ENCODE results near the gene TSPAN18. TPM values are rescaled to one million over a fixed set of nuclear protein-coding genes. Genes with fewer than 3 reads are reported as not detected.

TSPAN18 gene
- total and polyA plus RNA-seq, 3 donors from 2014 or later = 2.1 to 11.1 (median 5.0) TPM

DNA sequence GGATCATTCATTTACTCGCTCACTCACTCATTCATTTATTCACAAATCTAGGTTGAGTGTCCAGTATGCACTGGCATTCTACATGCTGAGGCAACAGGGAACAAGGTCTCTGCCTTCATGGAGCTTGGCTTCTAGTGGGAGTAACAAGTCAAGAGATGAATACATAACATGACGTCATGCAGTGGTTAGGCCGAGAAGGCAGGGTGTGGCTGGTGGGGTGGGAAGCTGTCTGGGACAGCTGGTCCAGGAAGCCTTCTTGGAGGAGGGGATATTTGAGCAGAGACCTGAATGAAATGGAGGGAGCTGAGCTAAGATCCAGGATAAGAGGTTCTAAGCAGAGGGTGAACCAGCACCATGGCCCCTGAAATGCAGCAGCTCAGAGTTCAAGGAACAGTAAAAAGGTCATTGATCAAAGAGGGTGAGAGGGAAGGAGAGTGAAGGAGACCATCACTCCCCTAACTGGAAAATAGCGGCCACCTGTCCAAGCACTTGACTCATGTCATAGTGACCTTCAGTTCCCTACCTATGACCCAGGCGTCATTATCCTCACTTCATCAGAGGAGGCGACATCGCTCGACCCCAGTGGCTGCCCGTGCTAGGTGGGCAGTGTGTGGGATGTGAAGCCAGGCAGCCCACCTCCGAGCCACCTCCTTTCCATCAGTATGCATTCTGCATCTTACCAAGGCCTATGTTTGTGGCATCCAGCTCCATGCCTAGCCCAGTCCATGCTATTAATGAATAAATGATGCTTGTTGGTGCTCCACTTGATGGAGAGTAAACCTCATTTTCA, 105.0 kb downstream of the TSPAN18 start:
- Histone ChIP-seq H3K36me3 (ENCODE audit: low read depth, missing control alignments) (no peaks in the 10 kb centered on the region), H3K27me3 (no peaks in the 10 kb centered on the region), H3K4me1 (peaks cover 19% of the 10 kb centered on the region), H3K27ac (no peak overlapping the region), H3K9me3 (no peaks in the 10 kb centered on the region), H3K4me3 (no peak overlapping the region)
- intact Hi-C loops (cut with DNase I; ENCODE audit: low total_unique reads) = no loop called here
- WGBS, 2 donors = 89 to 91% methylated on average over 10 of the region's 10 CpGs
- no peak for DNase-seq
- TF ChIP-seq POLR2A (IDR thresholded peaks at IDR 0.05) = no peak
- TF ChIP-seq, protein P1, sequence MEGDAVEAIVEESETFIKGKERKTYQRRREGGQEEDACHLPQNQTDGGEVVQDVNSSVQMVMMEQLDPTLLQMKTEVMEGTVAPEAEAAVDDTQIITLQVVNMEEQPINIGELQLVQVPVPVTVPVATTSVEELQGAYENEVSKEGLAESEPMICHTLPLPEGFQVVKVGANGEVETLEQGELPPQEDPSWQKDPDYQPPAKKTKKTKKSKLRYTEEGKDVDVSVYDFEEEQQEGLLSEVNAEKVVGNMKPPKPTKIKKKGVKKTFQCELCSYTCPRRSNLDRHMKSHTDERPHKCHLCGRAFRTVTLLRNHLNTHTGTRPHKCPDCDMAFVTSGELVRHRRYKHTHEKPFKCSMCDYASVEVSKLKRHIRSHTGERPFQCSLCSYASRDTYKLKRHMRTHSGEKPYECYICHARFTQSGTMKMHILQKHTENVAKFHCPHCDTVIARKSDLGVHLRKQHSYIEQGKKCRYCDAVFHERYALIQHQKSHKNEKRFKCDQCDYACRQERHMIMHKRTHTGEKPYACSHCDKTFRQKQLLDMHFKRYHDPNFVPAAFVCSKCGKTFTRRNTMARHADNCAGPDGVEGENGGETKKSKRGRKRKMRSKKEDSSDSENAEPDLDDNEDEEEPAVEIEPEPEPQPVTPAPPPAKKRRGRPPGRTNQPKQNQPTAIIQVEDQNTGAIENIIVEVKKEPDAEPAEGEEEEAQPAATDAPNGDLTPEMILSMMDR (IDR thresholded peaks at IDR 0.05) = no peak

DNA sequence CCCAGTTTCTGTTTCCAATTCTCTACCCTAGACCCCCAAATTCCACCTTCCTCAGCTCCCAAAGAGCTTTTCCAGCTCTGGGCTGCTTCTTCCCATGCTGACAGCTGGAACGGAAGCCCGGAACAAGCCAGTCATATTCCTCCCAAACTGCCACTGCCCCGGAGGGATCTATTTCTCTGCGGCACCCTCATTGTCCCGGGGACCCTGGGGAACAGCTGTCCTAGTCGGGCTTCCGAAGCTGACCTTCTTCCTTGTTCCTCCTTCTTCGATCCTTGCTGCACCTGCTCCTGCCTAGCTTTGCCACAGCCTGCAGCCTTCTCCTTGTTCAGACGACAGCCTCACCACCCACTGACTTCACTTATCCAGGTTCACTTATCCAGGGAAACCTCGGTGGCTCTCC, 105.7 kb downstream of the TSPAN18 start:
- WGBS, 2 donors = 86 to 91% methylated on average over 10 of the region's 10 CpGs
- TF ChIP-seq, protein P1 (IDR thresholded peaks at IDR 0.05) = no peak
- Histone ChIP-seq H3K4me1 (peaks cover 19% of the 10 kb centered on the region), H3K27ac (no peak overlapping the region), H3K9me3 (no peaks in the 10 kb centered on the region), H3K27me3 (no peaks in the 10 kb centered on the region), H3K4me3 (no peak overlapping the region), H3K36me3 (ENCODE audit: low read depth, missing control alignments) (no peaks in the 10 kb centered on the region)
- DNase-seq = no peak
- intact Hi-C loops (cut with DNase I; ENCODE audit: low total_unique reads) = no loop called here

DNA sequence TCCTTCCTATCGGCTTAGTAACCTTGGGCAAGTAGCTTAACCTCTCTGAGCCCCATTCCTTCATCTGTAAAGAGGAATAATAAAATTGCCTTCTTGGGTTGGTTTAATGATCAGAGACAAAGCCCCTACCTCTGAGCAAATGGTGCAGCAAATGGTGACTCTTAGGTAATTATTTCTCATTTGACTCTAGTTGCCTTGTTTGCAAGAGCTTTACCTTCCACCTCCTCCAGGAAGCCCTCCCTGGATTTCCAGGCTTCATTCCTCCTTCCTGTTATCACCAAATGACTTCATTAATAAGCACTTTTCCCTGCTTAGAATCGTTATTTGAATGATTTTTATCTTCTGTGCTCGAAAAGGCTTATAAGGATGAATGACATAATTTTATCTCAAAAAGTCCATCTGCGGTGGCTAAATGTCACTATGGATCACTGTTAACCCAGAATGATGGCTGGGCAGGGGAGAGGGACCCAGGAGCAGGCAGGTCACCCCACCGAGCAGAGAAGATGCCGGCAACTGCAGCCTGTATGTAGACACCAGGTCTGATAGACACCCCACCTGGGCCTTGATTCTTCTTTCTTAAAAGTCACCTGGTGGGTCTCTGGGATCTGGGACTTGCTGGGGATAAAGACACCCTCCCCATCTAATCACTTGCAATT, 106.6 kb downstream of the TSPAN18 start:
- peaks cover 19% of the 10 kb centered on the region for H3K4me1 ChIP-seq
- 72 to 79% methylated on average over 6 of the region's 6 CpGs for WGBS, 2 donors
- H3K9me3 ChIP-seq = no peaks in the 10 kb centered on the region
- intact Hi-C loops (cut with DNase I; ENCODE audit: low total_unique reads) = no loop called here
- H3K36me3 ChIP-seq (ENCODE audit: low read depth, missing control alignments) = no peaks in the 10 kb centered on the region
- no peak overlapping the region for H3K4me3 ChIP-seq
- TF ChIP-seq, protein P1 (IDR thresholded peaks at IDR 0.05) = no peak
- TF ChIP-seq POLR2A (IDR thresholded peaks at IDR 0.05) = no peak
- no peak for DNase-seq
- no peaks in the 10 kb centered on the region for H3K27me3 ChIP-seq
- H3K27ac ChIP-seq = no peak overlapping the region

DNA sequence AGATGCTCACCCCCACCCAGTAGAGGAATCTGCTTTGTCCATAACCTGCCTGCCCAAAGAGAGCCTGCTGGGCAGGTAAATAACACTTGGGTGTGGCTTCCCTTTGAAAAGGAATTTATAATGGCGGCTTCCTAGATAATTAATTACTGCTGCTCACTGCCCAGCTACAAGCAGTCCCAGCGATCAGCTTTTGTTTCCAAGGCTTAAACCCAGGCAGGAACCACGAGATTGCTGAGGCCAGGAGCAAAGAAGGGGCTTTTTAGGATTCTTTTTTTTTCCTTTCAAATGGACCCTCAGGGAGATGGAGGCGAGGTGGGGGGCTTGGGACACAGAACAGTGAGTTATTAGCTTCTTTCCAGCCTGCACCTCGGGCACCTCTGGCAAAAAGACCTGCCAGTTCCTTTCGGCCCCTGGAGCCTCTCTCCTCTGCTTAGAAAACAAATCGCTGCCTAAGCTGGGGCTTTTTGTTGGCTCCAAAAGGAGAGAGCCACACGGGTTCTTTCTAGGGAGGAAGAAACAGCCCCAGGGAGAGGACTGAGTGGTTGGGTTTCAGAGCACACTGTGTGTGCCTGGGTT, 107.2 kb downstream of the TSPAN18 start:
- H3K9me3 ChIP-seq = no peaks in the 10 kb centered on the region
- peak overlapping the region in 1 of 2 donors; percentile 41 for H3K27ac ChIP-seq
- no peaks in the 10 kb centered on the region for H3K36me3 ChIP-seq (ENCODE audit: low read depth, missing control alignments)
- intact Hi-C loops (cut with DNase I; ENCODE audit: low total_unique reads) = no loop called here
- no peaks in the 10 kb centered on the region for H3K27me3 ChIP-seq
- TF ChIP-seq, protein P1 (IDR thresholded peaks at IDR 0.05) = no peak
- 43 to 51% methylated on average over 8 of the region's 8 CpGs for WGBS, 2 donors
- no peak for DNase-seq
- peaks cover 19% of the 10 kb centered on the region for H3K4me1 ChIP-seq
- H3K4me3 ChIP-seq = no peak overlapping the region
